GM19238 (cell line): ENCODE results near the gene NBEAL2.

Experiments used
- DNase-seq: peaks from one replicate; pipeline ENCODE4 v3.0.0; 2011; ENCODE audit warnings: low spot score; ENCODE audit not compliant: insufficient read length

The NBEAL2 gene

GRCh38 chr3:46986055-46986730, 6.7 kb downstream of the NBEAL2 start:
- no peak for DNase-seq

- DNase-seq = no peak
Measured at GRCh38 chr3:46986782-46987310, 7.4 kb downstream of the NBEAL2 start.

GRCh38 chr3:46987319-46987742, 7.9 kb downstream of the NBEAL2 start:
- no peak for DNase-seq

- peak; percentile 94 for DNase-seq
Measured at GRCh38 chr3:46987743-46988401, 8.4 kb downstream of the NBEAL2 start.

GRCh38 chr3:46988616-46989015, 9.2 kb downstream of the NBEAL2 start:
- no peak for DNase-seq

- DNase-seq = no peak
Measured at GRCh38 chr3:46989146-46989810, 9.8 kb downstream of the NBEAL2 start.

GRCh38 chr3:46990573-46991374, 11.3 kb downstream of the NBEAL2 start:
- no peak for DNase-seq

GRCh38 chr3:46991406-46992165, 12.1 kb downstream of the NBEAL2 start:
- DNase-seq = no peak

GRCh38 chr3:46992231-46992630, 12.8 kb downstream of the NBEAL2 start:
- DNase-seq = no peak

GRCh38 chr3:46993292-46993691, 13.8 kb downstream of the NBEAL2 start:
- DNase-seq = no peak

GRCh38 chr3:46993986-46994385, 14.5 kb downstream of the NBEAL2 start:
- DNase-seq = no peak

- no peak for DNase-seq
Measured at GRCh38 chr3:46994801-46995731, 15.6 kb downstream of the NBEAL2 start.

GRCh38 chr3:46995901-46996562, 16.6 kb downstream of the NBEAL2 start:
- DNase-seq = no peak

- no peak for DNase-seq
Measured at GRCh38 chr3:46996689-46997452, 17.4 kb downstream of the NBEAL2 start.

- no peak for DNase-seq
Measured at GRCh38 chr3:46997453-46998091, 18.1 kb downstream of the NBEAL2 start.

GRCh38 chr3:46998121-46998851, 18.8 kb downstream of the NBEAL2 start:
- DNase-seq = peak; percentile 85

- DNase-seq = no peak
Measured at GRCh38 chr3:46998852-46999515, 19.5 kb downstream of the NBEAL2 start.
